HG03095 (cell line): Measurements from ENCODE around the gene CYB561D1.

ENCODE experiments used
- ATAC-seq: cut with Tn5 transposase; IDR thresholded peaks from one replicate; pipeline ENCODE4 v1.9.1; 2021; ENCODE audit warnings: moderate library complexity; ENCODE audit not compliant: unreplicated experiment

CYB561D1 gene

DNA sequence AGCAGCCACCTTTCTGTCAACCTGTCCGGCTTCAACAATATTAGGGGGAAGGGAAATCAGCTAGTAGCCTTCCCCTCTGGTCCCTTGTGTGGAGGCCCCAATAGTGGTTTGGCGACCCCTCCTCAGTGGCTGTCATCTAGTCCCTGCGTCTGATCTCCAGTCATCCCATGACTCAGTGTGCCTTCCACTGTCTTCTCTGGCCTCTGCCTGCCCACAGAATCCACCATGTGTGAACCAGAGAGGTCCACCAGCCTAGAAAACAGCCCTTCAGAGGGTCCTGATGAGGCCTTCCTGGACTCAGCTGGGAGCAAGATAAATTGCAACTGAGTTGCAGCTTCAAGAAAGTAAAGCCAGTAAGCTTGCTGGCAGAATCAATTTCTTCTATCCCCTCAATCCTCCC, 14.0 kb upstream of the CYB561D1 start:
- no peak for ATAC-seq

- ATAC-seq: no peak
These were observed 12.2 kb upstream of the CYB561D1 start for GRCh38 chr1:109481646-109482045.

- no peak for ATAC-seq
These were observed 11.7 kb upstream of the CYB561D1 start for GRCh38 chr1:109482242-109482641.

- ATAC-seq: peak; percentile 9
These were observed 10.9 kb upstream of the CYB561D1 start for GRCh38 chr1:109482791-109483671.

DNA sequence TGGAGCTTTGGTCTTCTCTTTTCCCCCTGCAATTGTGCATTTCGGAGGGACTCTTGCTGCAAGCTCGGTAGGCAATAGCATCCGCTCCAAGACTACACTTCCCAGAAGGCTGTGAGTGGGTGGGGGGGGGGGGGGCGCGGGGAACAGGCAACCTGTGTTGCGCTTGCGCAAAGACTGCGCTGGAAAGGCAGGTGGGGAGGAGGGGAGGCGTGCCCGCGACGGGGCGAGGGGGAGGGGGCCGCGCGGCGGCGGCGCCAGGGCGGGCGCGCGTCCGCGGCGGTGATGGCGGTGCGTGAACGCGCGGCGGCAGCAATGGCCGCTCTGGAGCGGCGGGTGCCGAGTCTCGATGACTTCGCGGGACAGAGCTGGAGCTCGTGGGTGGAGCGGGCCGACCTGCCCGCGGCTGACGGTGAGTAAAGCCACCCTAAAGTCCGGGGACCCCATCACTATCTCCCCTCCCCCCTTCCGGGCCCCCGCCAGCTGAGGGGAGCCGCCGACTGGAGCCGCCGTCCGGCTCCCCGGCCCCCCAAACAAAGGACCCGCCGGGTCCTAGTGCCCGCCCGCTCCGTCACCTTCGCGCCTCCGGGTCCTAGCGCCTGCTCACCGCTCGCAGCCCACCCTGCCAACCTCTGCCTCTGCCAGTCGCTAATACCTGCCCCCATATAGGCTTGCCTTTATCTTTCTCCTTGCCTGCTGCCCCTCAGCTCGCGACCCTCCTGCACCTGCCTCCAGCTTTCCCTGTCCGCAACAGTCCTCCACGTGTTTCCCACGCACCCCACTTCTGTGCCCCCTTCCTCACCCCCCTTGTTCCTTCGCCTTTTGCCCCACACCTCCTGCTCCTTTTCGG, 10.0 kb upstream of the CYB561D1 start, which contains the start of gene ATXN7L2:
TSS of gene ATXN7L2 (plus strand) at position 234 of the 847 bp plus-strand sequence. CDS start at position 283, 49 bp downstream.
- peak; percentile 70 for ATAC-seq

GRCh38 chr1:109484519-109484975, 9.3 kb upstream of the CYB561D1 start:
- no peak for ATAC-seq

- no peak for ATAC-seq
These were observed 8.9 kb upstream of the CYB561D1 start for GRCh38 chr1:109485001-109485400.

- ATAC-seq: no peak
These were observed 6.6 kb upstream of the CYB561D1 start for GRCh38 chr1:109487261-109487660.

DNA sequence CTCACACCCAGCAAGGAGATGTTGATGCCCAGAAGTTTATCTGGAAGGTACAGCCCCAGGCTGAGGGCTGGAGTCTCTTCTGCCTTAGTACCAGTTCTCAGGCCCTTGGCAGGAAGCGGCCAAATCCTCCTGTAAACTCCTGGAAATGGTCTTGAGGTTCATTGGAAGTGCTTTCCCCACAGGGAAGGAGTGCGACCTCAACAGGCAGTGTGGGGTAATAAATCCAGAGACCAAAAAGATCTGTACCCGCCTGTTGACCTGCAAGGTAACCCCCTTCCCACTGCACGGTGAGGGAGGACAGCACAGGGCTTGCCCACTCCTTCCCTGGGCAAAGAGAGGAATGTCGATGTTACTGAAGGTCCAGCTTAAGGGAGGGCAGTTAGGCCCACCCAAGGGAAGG, 5.7 kb upstream of the CYB561D1 start:
- no peak for ATAC-seq

DNA sequence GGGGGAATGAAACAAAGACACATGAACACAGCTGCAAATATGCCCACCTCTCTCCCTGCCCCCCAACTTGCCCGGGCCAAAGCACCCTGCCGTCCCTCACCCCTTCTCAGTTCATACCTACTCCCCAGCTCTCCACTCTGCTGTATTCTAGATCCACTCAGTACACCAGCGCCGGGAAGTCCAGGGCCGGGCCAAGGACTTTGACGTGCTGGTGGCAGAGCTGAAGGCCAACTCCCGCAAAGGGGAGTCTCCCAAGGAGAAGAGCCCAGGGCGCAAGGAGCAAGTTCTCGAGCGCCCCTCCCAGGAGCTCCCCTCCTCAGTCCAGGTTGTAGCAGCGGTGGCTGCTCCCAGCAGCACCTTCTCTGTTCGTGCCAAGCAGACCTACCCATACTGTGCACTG, 5.2 kb upstream of the CYB561D1 start:
- ATAC-seq: no peak

GRCh38 chr1:109490029-109490933, 3.6 kb upstream of the CYB561D1 start:
- ATAC-seq: no peak

DNA sequence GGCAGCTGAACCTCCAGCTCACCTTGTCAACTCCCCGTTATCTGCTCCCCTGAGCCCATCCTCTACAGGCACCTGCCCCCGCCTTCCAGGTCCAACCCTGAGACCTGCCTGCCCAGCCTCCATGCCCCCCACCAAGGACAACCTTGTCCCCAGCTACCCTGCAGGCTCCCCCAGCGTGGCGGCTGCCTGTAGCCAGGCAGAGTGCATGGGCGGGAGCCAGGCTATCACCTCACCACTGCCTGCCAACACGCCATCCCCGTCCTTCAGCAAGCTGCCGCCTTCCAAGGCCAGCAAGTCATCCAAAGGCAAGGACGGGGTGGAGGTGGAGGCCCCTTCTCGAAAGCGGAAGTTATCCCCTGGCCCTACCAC, 3.0 kb upstream of the CYB561D1 start:
- no peak for ATAC-seq

- no peak for ATAC-seq
These were observed 2.5 kb upstream of the CYB561D1 start for GRCh38 chr1:109491372-109491771.

GRCh38 chr1:109492779-109493178, 1.1 kb upstream of the CYB561D1 start:
- ATAC-seq: no peak

GRCh38 chr1:109493227-109493626, 667 bp upstream of the CYB561D1 start:
- no peak for ATAC-seq

GRCh38 chr1:109495738-109496137, 1.8 kb downstream of the CYB561D1 start:
- no peak for ATAC-seq

- no peak for ATAC-seq
These were observed 3.7 kb downstream of the CYB561D1 start for GRCh38 chr1:109497449-109498160.

GRCh38 chr1:109498161-109498801, 4.4 kb downstream of the CYB561D1 start:
- ATAC-seq: no peak

DNA sequence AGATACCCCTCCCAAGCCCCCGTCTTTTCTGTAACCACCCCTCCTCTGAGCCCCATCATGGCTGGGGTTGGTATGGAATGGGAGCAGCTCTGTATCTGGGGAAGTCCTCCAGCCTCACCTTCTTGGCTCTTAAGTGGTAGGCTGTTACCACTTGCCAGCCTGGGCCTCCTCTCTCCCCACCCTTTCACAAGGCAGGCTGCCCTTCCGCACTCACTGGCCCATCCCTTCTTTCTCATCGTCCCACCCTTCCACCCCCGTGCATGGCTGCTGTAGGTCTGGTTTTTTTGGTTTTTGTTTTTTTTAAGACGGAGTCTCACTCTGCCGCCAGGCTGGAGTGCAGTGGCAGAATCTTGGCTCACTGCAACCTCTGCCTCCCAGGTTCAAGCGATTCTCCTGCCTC, 5.2 kb downstream of the CYB561D1 start:
- ATAC-seq: no peak
